ENCODE data around the gene GOLT1A. TPM values are rescaled to one million over a fixed set of nuclear protein-coding genes. Genes with fewer than 3 reads are reported as not detected.
"Not testable (repeated sequence)": the region's sequence is repeated elsewhere in the genome, so short reads cannot be mapped to it uniquely, and the experiment has no call there.

GOLT1A gene
- total RNA-seq, 4 donors from 2014 or later: 0.39 to 0.83 TPM; not detected in 2

- Histone ChIP-seq H3K4me3 (no peak overlapping the region), H3K4me1 (no peaks in the 10 kb centered on the region), H3K36me3 (peaks cover 0 to 51% (median 4%) of the 10 kb centered on the region in 4 donors), H3K27me3 (no peaks in the 10 kb centered on the region), H3K27ac (replicated peaks in 1 of 4) (no peak overlapping the region), H3K9me3 (no peaks in the 10 kb centered on the region)
- TF ChIP-seq CTCF (IDR thresholded peaks at IDR 0.05): no peak
- TF ChIP-seq POLR2A (IDR thresholded peaks at IDR 0.05; ENCODE audit: low read depth): no peak
- no peak for TF ChIP-seq EP300 (IDR thresholded peaks at IDR 0.05)
- TF ChIP-seq POLR2AphosphoS5 (IDR thresholded peaks at IDR 0.05): no peak
- intact Hi-C loops (cut with DNase I): no loop called here
- DNase-seq (ENCODE audit: extremely low spot score): no peak
- 71% methylated on average over 2 of the region's 2 CpGs for WGBS
Observed at GRCh38 chr1:204241050-204241449, 27.3 kb upstream of the GOLT1A start.

GRCh38 chr1:204240233-204240632, 26.4 kb upstream of the GOLT1A start:
- Histone ChIP-seq H3K36me3 (peaks cover 0 to 44% (median 2%) of the 10 kb centered on the region in 4 donors), H3K4me1 (no peaks in the 10 kb centered on the region), H3K27ac (replicated peaks in 1 of 4) (no peak overlapping the region), H3K27me3 (no peaks in the 10 kb centered on the region), H3K4me3 (no peak overlapping the region), H3K9me3 (no peaks in the 10 kb centered on the region)
- intact Hi-C loops (cut with DNase I): no loop called here
- DNase-seq (ENCODE audit: extremely low spot score): no peak
- WGBS: 57% methylated on average over 1 of the region's 1 CpG
- TF ChIP-seq POLR2A (IDR thresholded peaks at IDR 0.05; ENCODE audit: low read depth) (no peak), POLR2AphosphoS5 (IDR thresholded peaks at IDR 0.05) (no peak), EP300 (IDR thresholded peaks at IDR 0.05) (no peak), CTCF (IDR thresholded peaks at IDR 0.05) (no peak)

- H3K4me3 ChIP-seq; intact Hi-C loops (cut with DNase I); DNase-seq (ENCODE audit: extremely low spot score); H3K27me3 ChIP-seq; H3K9me3 ChIP-seq; H3K27ac ChIP-seq (replicated peaks in 1 of 4); H3K4me1 ChIP-seq: not testable (repeated sequence)
- WGBS: 88% methylated on average over 3 of the region's 3 CpGs
- H3K36me3 ChIP-seq: peaks cover 0 to 36% (median 2%) of the 10 kb centered on the region in 4 donors
Observed at GRCh38 chr1:204239401-204239800, 25.6 kb upstream of the GOLT1A start.

GRCh38 chr1:204238520-204238919, 24.7 kb upstream of the GOLT1A start:
- H3K9me3 ChIP-seq; H3K4me3 ChIP-seq; DNase-seq (ENCODE audit: extremely low spot score); H3K4me1 ChIP-seq; intact Hi-C loops (cut with DNase I); H3K27me3 ChIP-seq; H3K27ac ChIP-seq (replicated peaks in 1 of 4): not testable (repeated sequence)
- peaks cover 0 to 35% (median 2%) of the 10 kb centered on the region in 4 donors for H3K36me3 ChIP-seq
- WGBS: 79% methylated on average over 2 of the region's 2 CpGs

GRCh38 chr1:204237515-204237914, 23.7 kb upstream of the GOLT1A start:
- intact Hi-C loops (cut with DNase I); H3K9me3 ChIP-seq; H3K27ac ChIP-seq (replicated peaks in 1 of 4); H3K27me3 ChIP-seq; H3K4me1 ChIP-seq; H3K4me3 ChIP-seq; DNase-seq (ENCODE audit: extremely low spot score): not testable (repeated sequence)
- WGBS: 100% methylated on average over 1 of the region's 1 CpG
- H3K36me3 ChIP-seq: peaks cover 0 to 30% (median 2%) of the 10 kb centered on the region in 4 donors

GRCh38 chr1:204232526-204232925, 18.7 kb upstream of the GOLT1A start:
- TF ChIP-seq POLR2A (IDR thresholded peaks at IDR 0.05; ENCODE audit: low read depth) (no peak), POLR2AphosphoS5 (IDR thresholded peaks at IDR 0.05) (no peak), EP300 (IDR thresholded peaks at IDR 0.05) (no peak), CTCF (IDR thresholded peaks at IDR 0.05) (no peak)
- H3K27me3 ChIP-seq: no peaks in the 10 kb centered on the region
- intact Hi-C loops (cut with DNase I): no loop called here
- H3K36me3 ChIP-seq: peaks cover 0 to 33% (median 6%) of the 10 kb centered on the region in 4 donors
- H3K4me1 ChIP-seq: no peaks in the 10 kb centered on the region
- no peak for DNase-seq (ENCODE audit: extremely low spot score)
- no peak overlapping the region for H3K27ac ChIP-seq (replicated peaks in 1 of 4)
- no peak overlapping the region for H3K4me3 ChIP-seq
- peaks cover 0 to 3% (median 0%) of the 10 kb centered on the region in 4 donors for H3K9me3 ChIP-seq

Measured in esophagus muscularis mucosa (tissue), 4 donors.